ENCODE measurements around the gene RAD21L1. TPM values are rescaled to one million over a fixed set of nuclear protein-coding genes. Genes with fewer than 3 reads are reported as not detected.

Gene RAD21L1
- total and polyA plus RNA-seq, 2 of the 8 experiments (the other 6 are each of a cell fraction or from before 2014, with no cell fraction given) = 0.06 to 0.26 TPM

DNA sequence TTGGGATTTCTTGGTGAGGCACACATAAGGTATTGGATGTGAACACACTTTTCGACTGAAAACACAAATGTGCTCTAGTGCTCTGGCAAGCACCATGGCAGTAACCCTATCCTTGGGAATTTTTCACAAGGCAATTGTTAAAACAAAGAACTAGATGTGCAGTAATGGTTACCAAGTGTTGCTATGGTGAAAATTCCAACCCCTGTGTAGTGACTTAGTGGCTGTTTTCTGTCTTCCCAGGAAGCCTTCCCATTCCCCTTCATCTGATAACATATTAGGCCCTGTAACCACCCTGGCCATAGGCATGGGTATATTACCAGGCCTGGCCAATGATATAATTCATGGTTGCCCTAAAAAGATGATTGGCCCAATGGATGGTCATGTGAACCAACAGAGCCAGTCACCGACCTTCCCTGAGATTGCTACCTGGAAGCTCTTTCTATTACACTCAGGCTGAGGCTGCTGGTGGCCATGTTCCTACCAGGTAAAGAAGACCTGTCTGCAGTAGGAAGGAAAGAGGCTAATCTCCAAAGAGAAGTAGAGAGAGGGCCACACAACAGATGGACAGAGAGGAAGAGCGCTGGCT, 18.5 kb upstream of the RAD21L1 start:
- CTCF ChIA-PET (ENCODE audit: partially characterized antibody) = interaction anchor here (1.1 to 11.9 kb wide), 4 partner anchors 20 to 204 kb away, joined by 3 to 101 read pairs (median 4); no protein-coding TSS in a partner anchor
- POLR2A ChIA-PET (ENCODE audit: partially characterized antibody) = interaction anchor here (1.6 kb wide), 1 partner anchor 9 kb away, joined by 4 read pairs; no protein-coding TSS in a partner anchor
- Histone ChIP-seq H3K4me2 (ENCODE audit: insufficient read depth in 1 of 2, low read depth in 2 of 2, low read length in 2 of 2) (no peak overlapping the region), H3K56ac (replicated peaks; ENCODE audit: insufficient read length, low read depth, low read length) (no peak overlapping the region), H2BK5ac (ENCODE audit: low read depth, low read length) (no peak overlapping the region), H3K23me2 (ENCODE audit: low read depth, low read length) (no peaks in the 10 kb centered on the region), H3K4ac (replicated peaks; ENCODE audit: insufficient read length, low read depth, low read length) (no peak overlapping the region), H3K23ac (ENCODE audit: insufficient read length) (no peak overlapping the region), H3K36me3 (ENCODE audit: control insufficient read depth in 2 of 4, insufficient read depth in 4 of 4, low read length in 3 of 4) (no peaks in the 10 kb centered on the region), H2BK20ac (ENCODE audit: low read length) (no peak overlapping the region), H3K79me2 (ENCODE audit: control insufficient read depth in 1 of 2, insufficient read depth in 2 of 2, low read length in 2 of 2) (no peaks in the 10 kb centered on the region), H3K27ac (ENCODE audit: low read depth, low read length) (no peak overlapping the region), H3K9me3 (ENCODE audit: insufficient read depth in 2 of 2, low read depth in 1 of 2, low read length in 1 of 2) (no peaks in the 10 kb centered on the region), H3K18ac (ENCODE audit: extremely low read depth, low read length) (no peak overlapping the region), H4K91ac (replicated peaks; ENCODE audit: insufficient read length, low read length) (no peak overlapping the region), H3K4me3 (ENCODE audit: extremely low read depth in 1 of 4, insufficient read depth in 2 of 4, low read depth in 3 of 4, low read length in 4 of 4) (no peak overlapping the region), H2AK5ac (ENCODE audit: low read depth, low read length) (no peak overlapping the region), H4K5ac (ENCODE audit: insufficient read length, low read depth, low read length) (no peak overlapping the region), H2BK12ac (ENCODE audit: low read depth, low read length) (no peak overlapping the region), H2BK120ac (replicated peaks; ENCODE audit: low read depth, low read length) (no peak overlapping the region), H4K8ac (ENCODE audit: extremely low read depth, insufficient read depth, low read length) (no peak overlapping the region), H4K20me1 (replicated peaks in 1 of 2; ENCODE audit: control insufficient read depth in 1 of 2, insufficient read depth in 2 of 2, low read length in 2 of 2) (no peaks in the 10 kb centered on the region), H3K14ac (ENCODE audit: insufficient read length) (no peak overlapping the region), H2AFZ (ENCODE audit: low read length) (0 out of 2 replicates have a peak overlapping the region, but pooled peaks have one; percentile 9), H2BK15ac (ENCODE audit: low read length) (no peak overlapping the region), H3K9ac (replicated peaks in 1 of 4; ENCODE audit: extremely low read depth in 1 of 4, low read depth in 3 of 4, low read length in 3 of 4) (no peak overlapping the region), H3K27me3 (replicated peaks in 1 of 4; ENCODE audit: control insufficient read depth in 3 of 4, extremely low read depth in 1 of 4, insufficient read depth in 3 of 4, low read length in 3 of 4) (peaks cover 0 to under 1% (median 0%) of the 10 kb centered on the region in 4 experiments; a peak in 1 of 7 replicates), H3K79me1 (ENCODE audit: low read depth, low read length) (no peaks in the 10 kb centered on the region), H3K4me1 (replicated peaks in 1 of 4; ENCODE audit: control insufficient read depth in 3 of 4, insufficient read depth in 4 of 4, low read length in 3 of 4) (peaks cover 0 to 6% (median 0%) of the 10 kb centered on the region in 4 experiments; a peak in 2 of 7 replicates)
- no peak for TF ChIP-seq NRF1 (IDR thresholded peaks at IDR 0.05; ENCODE audit: low read depth, low read length)
- no peak for TF ChIP-seq ASH2L (IDR thresholded peaks at IDR 0.05; ENCODE audit: low read length)
- TF ChIP-seq SP1 (IDR thresholded peaks at IDR 0.05; ENCODE audit: low read depth, low read length) = no peak
- no peak for TF ChIP-seq CBX8 (IDR thresholded peaks at IDR 0.05; ENCODE audit: borderline replicate concordance, low read depth, low read length)
- TF ChIP-seq EP300 (IDR thresholded peaks at IDR 0.05; ENCODE audit: borderline replicate concordance in 1 of 2, low read depth in 2 of 2, low read length in 2 of 2) = no peak
- TF ChIP-seq MAX (IDR thresholded peaks at IDR 0.05) = no peak
- TF ChIP-seq NANOG (IDR thresholded peaks at IDR 0.05; ENCODE audit: insufficient read depth, low read depth, low read length, poor library complexity, severe bottlenecking) = no peak
- TF ChIP-seq SP4 (IDR thresholded peaks at IDR 0.05; ENCODE audit: low read length) = no peak
- TF ChIP-seq SRF (IDR thresholded peaks at IDR 0.05; ENCODE audit: low read depth, low read length) = no peak
- WGBS, 2 experiments (ENCODE audit: extremely low coverage in 1 of 2, insufficient coverage in 1 of 2, insufficient read length in 1 of 2, insufficient replicate concordance in 2 of 2, low coverage in 1 of 2, low lambda C conversion rate in 2 of 2, missing lambda C conversion rate in 1 of 2) = 87% methylated on average over 3 of the region's 3 CpGs; no CpG with 5 or more reads in 1 of the 2 experiments
- FAIRE-seq (no peak), DNase-seq (ENCODE audit: low read depth in 1 of 2, low spot score in 2 of 2) (peak in 1 of 2 experiments; percentile 23)

All from H1 (cell line).